Measurements from ENCODE around the gene GUK1.
"Not testable (repeated sequence)": the region's sequence is repeated elsewhere in the genome, so short reads cannot be mapped to it uniquely, and the experiment has no call there.

GUK1 gene

DNA sequence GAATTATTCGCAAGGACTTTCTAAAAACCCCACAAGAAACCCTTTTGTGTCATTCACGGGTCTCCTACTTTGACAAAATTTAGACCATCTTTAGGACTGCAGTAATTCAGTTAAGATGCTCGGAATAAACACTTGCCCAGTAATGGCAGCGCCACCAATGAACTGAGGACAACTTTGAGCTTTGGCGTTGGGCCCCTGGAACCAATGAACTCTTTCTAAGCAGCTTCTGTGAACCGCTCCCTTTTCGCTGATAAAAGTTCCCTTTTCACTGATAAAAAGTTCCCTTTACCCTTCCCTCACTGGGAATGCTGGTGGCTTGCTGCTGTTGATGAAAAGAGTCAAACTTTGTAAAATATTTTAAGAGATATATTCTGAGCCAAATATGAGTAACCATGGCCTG, 29.5 kb upstream of the GUK1 start:
- ChIA-PET CTCF (interaction anchor here (1.4 to 2.1 kb wide), 2 partner anchors 9 to 21 kb away, joined by 11 read pairs; no protein-coding TSS in a partner anchor), POLR2A (interaction anchor here (1.0 to 1.1 kb wide), 2 partner anchors 26 to 28 kb away, joined by 3 to 4 read pairs; partner anchors contain the start of gene ARF1)
- DNase-seq (ENCODE audit: low read depth, low spot score), result no peak
- TF ChIP-seq, protein P1, sequence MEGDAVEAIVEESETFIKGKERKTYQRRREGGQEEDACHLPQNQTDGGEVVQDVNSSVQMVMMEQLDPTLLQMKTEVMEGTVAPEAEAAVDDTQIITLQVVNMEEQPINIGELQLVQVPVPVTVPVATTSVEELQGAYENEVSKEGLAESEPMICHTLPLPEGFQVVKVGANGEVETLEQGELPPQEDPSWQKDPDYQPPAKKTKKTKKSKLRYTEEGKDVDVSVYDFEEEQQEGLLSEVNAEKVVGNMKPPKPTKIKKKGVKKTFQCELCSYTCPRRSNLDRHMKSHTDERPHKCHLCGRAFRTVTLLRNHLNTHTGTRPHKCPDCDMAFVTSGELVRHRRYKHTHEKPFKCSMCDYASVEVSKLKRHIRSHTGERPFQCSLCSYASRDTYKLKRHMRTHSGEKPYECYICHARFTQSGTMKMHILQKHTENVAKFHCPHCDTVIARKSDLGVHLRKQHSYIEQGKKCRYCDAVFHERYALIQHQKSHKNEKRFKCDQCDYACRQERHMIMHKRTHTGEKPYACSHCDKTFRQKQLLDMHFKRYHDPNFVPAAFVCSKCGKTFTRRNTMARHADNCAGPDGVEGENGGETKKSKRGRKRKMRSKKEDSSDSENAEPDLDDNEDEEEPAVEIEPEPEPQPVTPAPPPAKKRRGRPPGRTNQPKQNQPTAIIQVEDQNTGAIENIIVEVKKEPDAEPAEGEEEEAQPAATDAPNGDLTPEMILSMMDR (IDR thresholded peaks at IDR 0.05; ENCODE audit: insufficient read depth, low read length, missing control alignments), result no peak
- H3K4me3 ChIP-seq (ENCODE audit: low read depth, low read length), result no peak overlapping the region; the same call in 1 of the 2 replicates

DNA sequence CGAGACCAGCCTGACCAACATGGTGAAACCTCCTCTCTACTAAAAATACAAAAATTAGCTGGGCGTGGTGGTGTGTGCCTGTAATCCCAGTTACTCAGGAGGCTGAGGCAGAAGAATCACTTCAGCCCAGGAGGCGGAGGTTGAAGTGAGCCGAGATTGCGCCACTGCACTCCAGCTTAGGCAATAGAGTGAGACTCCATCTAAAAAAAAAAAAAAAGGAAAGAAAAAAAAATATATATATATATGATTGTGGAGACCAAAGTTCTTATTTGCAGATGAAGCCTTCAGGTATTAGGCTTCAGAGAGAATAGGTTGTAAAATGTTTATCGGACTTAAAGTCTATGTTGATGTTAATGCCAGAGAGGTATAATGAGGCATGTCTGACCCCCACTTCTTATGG, 28.8 kb upstream of the GUK1 start:
- CTCF ChIA-PET, result interaction anchor here (2.1 kb wide), 1 partner anchor 8 kb away, joined by 11 read pairs; no protein-coding TSS in a partner anchor

DNA sequence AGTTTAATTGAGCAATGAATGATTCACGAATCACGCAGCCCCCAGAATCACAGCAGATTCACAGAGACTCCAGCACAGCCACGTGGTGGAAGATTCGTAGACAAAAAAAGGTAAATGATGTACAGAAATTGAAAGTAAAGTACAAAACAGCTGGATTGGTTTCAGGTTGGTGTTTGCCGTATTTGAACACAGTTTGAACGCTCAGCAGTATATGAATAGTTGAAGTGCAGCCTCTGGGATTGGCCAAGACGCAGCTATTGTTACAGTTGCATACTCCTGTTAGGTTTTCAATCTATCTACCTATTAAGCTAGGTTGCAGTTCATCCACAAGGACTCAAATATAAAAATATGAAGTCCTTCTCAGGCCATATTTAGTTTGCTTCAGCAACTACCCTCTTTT, 27.9 kb upstream of the GUK1 start:
- DNase-seq (ENCODE audit: low read depth, low spot score), result no peak
- TF ChIP-seq, protein P1 (IDR thresholded peaks at IDR 0.05; ENCODE audit: insufficient read depth, low read length, missing control alignments), result no peak
- ChIA-PET CTCF (interaction anchor here (1.5 to 5.5 kb wide), 3 partner anchors 11 to 389 kb away, joined by 3 to 22 read pairs (median 9); no protein-coding TSS in a partner anchor), POLR2A (no interaction called here)
- no peak overlapping the region for H3K4me3 ChIP-seq (ENCODE audit: low read depth, low read length)

More for the DNA sequence above, 28.8 kb upstream of the GUK1 start:
- H3K4me3 ChIP-seq (ENCODE audit: low read depth, low read length); DNase-seq (ENCODE audit: low read depth, low spot score); POLR2A ChIA-PET: not testable (repeated sequence)

DNA sequence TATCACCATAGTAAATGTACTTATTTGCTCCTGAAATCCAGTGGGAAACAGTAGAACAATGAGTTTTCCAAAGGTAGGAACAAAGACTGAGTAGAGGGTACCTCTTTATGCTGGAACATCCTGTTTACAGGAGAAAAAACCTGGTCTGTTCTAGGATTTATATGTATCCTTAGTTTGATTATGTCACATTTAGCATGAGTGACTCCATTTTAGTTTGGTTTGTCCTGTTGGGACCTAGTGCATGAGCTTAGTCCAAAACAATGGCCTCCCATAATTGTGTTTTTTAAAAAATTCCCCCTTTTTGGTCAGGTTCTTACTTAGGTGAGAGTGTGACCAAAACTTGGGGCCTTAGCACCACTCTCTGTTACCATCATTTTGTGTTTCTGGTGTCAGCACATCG, 27.5 kb upstream of the GUK1 start:
- ChIA-PET POLR2A (interaction anchor here (0.7 kb wide), 1 partner anchor 68 kb away, joined by 3 read pairs; no protein-coding TSS in a partner anchor), CTCF (interaction anchor here (1.0 to 5.5 kb wide), 4 partner anchors 10 to 389 kb away, joined by 3 to 22 read pairs (median 6); no protein-coding TSS in a partner anchor)
- no peak overlapping the region for H3K4me3 ChIP-seq (ENCODE audit: low read depth, low read length)
- TF ChIP-seq, protein P1 (IDR thresholded peaks at IDR 0.05; ENCODE audit: insufficient read depth, low read length, missing control alignments), result no peak
- DNase-seq (ENCODE audit: low read depth, low spot score), result no peak

DNA sequence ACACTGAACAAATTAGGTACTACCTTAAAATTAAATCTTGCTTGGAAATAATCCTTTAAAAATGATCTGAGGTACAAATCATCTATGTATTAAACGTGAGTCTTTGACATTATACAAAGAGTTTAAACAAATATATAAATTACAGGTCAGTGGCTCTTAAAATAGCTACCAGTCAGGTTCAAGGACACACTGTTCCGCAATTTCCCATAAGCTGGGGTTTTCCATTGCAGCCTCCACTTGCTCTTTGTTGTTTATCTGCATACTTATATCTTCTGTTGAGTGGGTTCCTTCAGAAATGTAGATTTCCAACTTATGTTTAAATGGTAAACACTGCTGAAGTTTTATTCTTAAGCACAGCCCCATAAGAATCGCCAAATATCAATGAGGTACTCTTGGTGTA, 25.3 kb upstream of the GUK1 start:
- TF ChIP-seq, protein P1 (IDR thresholded peaks at IDR 0.05; ENCODE audit: insufficient read depth, low read length, missing control alignments), result no peak
- CTCF ChIA-PET, result interaction anchor here (5.5 kb wide), 1 partner anchor 17 kb away, joined by 22 read pairs; no protein-coding TSS in a partner anchor
- no peak for DNase-seq (ENCODE audit: low read depth, low spot score)
- POLR2A ChIA-PET, result no interaction called here
- no peak overlapping the region for H3K4me3 ChIP-seq (ENCODE audit: low read depth, low read length)

DNA sequence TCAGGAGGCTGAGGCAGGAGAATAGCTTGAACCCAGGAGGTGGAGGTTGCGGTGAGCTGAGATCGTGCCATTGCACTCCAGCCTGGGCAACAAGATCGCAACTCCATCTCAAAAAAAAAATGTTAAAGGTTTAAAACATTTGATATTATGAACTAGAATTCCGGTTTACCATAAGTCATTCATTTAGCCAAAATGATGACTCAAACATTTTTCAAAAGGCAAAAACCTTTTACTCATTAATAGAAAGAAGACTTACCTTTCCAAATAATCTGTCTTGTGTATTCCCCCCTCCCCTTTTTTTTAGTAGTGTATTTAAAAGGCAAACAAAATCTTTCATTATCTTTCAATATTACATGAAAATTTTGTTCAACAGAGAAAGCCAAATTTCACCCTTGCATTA, 22.7 kb upstream of the GUK1 start:
- DNase-seq (ENCODE audit: low read depth, low spot score), result no peak

More for the DNA sequence above, 22.7 kb upstream of the GUK1 start:
- no peak overlapping the region for H3K4me3 ChIP-seq (ENCODE audit: low read depth, low read length)
- POLR2A ChIA-PET, result no interaction called here
- CTCF ChIA-PET, result interaction anchor here (5.5 kb wide), 1 partner anchor 14 kb away, joined by 22 read pairs; no protein-coding TSS in a partner anchor
- TF ChIP-seq, protein P1 (IDR thresholded peaks at IDR 0.05; ENCODE audit: insufficient read depth, low read length, missing control alignments), result no peak

All from AG04449 (cell line).